Hematopoietic multipotent progenitor cell treated with erythropoietin and hydrocortisone succinate and interleukin-3 and kit ligand, for 6 days (in vitro differentiated cells): Measurements from ENCODE around the gene MTHFS.
A peak's percentile ranks its signal among the peaks of the same experiment; 100 is the strongest.

Source experiments
- DNase-seq: peaks from one replicate; pipeline ENCODE4 v3.0.0-alpha.2; 2015

Gene MTHFS

DNA sequence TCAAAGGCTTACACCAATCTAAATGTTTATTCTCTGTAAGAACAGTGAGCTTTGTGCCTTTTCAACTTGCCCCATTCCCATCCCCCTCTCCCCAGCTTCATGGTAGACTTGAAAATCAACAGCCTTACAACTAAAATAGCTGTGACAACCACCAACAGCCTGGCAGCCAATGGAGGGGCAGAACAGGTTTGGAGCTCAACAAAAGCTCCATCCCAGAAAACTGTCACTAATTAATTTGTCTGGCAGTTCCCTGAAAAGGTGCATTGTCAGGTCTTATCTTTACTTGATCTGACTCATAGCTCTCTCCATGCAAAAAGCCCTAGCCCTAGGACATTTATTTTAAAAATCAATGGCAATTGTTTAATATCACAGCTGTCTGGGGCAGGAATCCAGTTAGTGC, 22.6 kb downstream of the MTHFS start:
- no peak for DNase-seq

DNA sequence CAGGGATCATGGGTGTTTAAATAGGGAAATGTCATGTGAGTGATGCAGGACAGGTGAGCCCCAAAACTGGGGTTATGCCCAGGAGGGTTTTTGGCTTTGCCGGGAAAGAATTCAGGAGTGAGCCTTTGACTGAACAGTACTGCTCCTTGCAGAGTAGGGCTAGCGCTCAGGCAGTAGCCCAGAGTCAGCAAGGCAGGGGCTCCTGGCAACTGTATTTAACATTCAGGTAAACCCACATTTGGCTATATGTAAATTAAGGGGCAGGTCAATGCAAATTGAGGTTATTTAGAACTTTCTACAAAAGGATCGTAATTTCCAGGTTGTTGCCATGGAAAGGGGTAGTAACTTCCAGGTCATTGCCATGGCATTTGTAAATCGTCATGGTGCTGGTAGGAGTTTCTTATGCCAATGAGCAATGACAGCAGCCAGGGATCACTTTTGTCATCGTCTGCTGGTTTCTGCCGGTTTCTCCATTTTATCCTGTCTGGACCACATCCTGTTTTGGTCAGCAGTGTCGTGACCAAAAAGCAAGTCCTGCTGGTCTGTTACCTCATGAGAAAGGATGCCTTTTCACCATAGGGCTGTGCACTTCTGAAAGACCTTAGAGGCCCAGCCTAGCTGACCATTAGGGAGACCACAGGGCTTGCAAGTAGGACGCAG, 24.3 kb downstream of the MTHFS start:
- DNase-seq = peak; percentile 37

DNA sequence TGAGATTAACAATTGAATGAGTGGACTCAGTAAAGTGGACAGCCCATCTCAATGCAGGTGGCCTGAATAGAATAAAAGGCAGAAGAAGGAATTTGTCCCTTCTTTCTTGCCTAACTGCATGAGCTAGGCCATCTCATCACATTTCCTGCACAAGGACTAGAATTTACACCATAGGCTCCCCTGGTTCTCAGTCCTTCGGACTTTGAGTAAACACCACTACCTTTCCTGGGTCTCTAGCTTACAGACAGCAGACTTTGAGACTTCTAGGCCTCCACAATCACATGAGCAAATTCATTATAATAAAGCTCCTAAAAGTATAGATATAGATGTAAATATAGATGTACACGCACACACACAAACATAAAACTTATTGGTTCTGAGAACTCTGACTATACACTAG, 28.3 kb downstream of the MTHFS start:
- DNase-seq = no peak

DNA sequence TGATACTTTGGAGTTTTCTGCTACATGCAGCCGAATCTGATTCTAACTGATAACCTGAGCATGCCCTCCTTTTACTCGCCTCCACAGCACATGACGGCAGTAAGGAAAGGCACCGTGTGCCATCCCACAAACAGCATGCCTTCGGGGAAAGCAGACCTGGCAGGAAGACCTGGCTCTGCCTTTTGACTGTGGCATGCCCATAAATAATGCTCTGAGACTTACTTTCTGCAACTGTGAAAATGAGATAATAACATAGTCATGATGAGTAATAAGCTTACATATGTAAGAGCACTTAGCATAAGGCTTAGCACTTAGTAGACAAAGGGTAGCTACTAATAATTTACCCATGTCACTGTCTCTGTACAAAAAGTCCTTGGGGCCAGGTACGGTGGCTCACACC, 32.9 kb downstream of the MTHFS start:
- DNase-seq = no peak

DNA sequence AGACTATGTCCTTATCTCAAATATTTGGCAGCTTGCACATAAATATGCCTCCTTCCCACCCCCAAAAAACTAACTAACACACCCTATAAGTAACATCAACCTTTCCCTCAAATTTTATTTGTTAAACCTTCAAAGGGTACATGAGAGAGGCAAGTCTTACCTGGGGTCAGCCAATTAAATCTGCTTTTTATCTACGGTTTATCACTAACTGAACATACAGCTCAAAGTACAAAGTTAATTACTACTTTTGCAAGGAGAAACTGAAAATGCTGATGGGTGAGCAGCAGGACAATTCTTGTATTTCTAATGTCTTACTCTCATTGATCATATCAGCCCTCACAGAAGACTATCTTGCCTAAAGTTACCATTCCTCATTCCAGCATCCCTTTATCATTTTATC, 34.6 kb downstream of the MTHFS start:
- no peak for DNase-seq

DNA sequence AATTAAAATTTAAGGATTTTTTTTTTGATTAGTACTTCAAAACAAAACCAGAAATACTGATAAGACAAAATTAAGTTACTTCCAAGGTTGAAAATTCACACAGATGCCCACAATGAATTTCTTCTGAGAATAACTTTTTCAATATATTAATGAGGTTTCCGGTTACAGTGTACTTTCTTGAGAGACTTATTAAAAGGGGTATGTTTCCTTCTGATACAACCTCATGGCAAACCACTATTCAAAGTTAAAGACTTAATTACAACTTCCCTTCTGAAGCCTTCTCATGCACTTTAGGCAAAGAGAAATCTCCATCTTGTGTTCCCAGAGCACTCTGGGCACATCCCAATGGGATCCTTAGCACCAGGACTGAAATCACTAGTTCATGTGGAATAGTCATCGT, 36.2 kb downstream of the MTHFS start:
- no peak for DNase-seq

DNA sequence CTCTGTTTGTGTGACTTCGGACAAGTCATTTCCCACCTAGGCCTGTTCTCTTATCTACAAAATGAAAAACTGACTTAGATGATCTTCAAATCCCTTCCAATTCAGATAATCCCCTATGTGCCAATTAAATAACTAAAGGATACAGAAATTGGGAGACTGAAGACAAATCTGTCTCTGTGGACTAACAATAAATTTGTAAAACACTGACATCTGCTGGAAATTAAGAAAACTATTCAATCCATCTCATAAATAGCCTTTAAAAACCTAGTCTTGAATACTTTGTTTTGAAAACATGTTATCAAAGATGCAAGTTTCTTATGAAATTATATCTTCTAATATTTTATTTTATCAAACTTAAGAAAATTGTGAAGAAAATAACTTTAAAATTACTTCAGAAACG, 38.3 kb downstream of the MTHFS start:
- peak; percentile 50 for DNase-seq

DNA sequence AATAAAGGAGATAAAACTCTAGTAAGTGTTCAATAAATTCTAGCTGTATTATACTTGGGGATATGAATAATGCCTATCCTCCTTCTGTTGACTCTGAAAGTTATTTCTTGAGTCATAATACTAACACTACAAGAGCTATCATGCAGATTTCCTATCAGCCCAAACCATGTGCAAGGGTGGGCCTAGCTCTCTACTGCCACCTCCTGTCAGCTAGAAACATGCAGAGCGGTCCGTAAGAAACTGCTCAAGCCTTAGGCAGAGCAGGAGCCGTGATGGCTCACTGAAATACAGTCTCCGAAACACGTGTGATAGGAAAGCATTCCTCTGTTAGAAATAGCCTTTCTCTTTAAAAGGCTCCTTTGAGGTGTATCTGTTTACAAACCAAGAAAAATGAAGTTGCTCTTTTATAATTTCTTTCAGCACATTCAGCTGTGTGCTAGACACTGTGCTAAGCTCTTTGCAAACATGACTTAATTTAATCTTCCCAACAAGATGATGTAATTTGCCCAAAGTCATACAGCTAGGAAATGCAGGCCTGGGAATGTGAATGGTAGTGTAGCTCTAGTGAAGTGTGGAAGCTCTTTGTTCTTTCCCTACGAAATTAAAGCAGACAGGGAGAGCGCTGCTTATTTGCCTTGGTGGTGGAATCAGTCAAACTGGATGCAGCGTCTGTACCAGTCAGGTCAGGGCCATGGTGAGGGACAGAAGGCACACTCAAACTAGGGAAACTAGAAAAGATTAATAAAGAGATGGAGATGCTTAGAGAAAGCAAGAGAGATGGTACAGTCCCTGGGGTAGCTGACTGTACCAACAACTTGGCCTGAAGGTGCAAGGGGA, 43.1 kb downstream of the MTHFS start:
- DNase-seq = peak; percentile 94

DNA sequence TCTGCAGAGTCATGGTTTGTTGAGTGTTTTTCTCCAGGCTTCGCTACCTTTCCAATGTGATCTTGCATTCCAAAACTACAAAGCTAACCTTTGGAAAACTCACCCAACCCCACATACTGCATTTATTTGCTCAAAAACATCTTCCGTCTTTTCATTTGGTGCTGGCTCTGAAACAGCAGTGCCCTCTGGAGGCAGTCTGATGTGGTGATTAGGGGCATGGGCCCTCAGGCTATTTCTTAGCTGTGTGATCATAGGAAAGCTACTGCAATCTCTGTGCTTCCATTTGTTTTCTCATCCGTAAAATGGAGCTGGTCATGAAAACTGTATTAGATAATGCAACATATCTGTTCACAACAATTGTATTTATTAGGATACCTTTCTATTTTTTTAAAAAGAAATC, 47.0 kb downstream of the MTHFS start:
- DNase-seq = peak; percentile 75

DNA sequence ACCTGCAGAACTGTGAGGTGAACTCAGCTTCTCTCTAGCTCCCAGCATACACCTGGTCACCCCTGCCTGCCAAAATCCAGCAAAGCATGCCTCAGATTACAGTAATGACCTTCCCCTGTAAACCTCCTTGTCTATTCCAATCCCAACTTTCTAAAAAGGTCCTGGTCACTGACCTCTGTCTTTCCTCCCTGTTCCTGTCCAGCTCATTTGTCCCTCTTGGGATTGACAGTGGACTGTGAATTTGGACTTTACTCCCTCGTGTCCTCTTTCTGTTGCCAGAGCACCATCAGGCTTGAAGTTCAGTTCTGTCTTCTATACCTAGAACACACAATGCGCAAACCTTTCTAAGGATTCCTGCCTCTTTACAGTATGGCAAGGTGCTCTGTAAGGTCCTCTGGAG, 50.3 kb downstream of the MTHFS start:
- no peak for DNase-seq

DNA sequence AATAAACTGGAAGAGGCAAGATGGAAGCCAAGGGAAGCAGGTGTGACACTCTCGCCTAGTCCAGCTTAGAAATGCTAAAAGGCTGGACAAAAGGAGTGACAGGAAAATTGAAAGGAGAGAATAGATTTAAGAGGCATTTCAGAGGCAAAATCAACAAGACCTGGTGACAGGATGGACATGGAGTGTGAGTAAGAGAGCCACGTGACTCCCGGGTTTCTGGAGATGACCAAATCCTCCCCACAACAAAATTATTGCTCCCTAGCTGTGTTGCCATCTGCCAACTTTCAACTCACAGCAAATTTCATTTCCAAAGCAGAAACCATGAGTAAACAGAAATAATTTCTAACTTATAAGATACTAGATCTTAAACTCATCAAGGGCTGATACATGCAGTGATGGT, 52.6 kb downstream of the MTHFS start:
- no peak for DNase-seq

DNA sequence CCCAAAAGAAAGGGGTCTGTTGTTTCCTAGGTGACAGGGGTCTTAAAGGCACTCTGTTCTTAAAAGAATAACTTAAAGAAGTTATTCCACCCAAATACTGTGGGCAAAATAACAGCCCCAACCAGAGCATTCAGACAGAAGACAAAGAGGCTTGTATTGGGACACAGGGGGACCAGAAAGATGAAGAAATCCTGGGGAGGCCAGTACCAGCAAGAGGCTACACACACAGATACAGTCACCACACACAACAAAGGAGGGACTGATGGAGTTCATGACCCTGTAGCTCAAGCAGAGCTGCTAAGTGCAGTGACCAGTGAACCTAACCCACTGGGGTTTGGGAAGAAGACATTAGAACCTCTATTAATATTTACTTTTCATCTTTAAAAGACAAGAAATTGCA, 59.0 kb downstream of the MTHFS start:
- no peak for DNase-seq

DNA sequence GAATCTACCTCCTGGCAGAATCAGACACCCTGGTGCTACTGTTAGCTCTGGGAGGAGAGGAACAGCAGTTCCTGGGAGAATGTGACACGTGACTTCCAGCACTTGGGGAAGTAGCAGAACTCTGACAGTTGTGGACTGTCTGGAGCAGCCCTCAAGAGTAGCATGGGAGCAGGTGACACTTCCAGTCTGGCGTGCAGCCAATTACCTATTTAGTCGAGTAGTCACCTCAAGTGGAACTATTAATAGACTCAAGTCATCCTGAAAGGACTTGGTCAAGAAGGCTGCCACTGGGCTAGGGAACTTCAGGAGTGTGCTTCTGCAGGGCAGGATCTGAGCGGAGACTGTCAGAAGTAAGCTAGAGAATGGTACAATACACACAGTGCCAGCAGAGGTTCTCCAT, 62.3 kb downstream of the MTHFS start:
- DNase-seq = no peak

DNA sequence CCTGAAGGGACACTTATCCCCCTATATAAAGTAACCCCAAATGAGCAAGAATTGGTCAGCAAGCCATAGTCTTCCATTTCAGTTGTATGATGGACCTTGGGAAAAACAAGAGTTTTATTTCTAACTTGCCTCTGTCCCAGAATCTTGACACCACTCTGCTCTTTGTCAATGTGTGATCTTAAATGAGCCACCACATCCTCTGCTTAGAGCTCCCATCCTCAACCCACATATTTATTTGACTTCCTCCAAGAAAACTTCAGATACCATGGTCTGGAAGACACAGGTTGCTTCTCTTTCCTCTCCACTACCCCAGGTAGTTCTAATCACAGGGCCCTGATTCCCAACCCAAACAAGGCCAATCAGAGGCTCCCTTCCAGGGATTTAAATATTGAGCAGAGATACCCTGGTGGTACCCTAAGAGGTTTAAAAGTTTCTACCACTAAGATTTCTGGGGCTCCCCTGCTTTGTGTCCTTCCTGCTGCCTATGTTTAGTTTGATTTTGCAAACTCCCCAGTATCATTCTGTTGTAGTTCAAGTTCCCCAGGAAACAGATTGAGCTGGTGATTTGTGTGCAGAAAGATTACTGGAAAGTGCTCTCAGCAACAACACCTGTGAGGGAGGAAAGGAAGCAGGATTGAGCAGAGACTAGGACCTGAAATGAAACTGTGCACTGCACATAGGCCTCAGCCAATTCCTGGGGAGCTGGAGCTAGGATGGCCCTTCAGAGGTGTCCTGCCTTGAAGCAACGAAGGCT, 64.3 kb downstream of the MTHFS start:
- no peak for DNase-seq

DNA sequence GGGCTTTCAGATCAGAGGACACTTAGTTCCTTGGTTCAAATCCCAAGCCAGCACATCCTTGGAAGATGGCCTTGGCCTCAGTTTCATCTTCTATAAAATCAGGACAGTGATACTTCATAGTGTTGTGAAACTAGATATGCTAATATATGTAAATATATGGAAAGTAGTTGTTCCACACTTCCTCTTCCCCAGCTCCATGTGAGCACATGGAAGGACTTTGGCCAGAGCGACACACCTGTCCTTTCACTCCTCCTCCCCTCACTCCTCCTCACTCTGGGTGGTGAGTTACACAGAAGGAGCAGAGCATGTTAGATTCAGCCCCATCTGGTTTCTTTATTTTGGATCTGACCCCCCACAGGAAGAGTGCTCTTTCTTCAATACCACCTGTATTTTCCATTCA, 65.2 kb downstream of the MTHFS start:
- DNase-seq = no peak

DNA sequence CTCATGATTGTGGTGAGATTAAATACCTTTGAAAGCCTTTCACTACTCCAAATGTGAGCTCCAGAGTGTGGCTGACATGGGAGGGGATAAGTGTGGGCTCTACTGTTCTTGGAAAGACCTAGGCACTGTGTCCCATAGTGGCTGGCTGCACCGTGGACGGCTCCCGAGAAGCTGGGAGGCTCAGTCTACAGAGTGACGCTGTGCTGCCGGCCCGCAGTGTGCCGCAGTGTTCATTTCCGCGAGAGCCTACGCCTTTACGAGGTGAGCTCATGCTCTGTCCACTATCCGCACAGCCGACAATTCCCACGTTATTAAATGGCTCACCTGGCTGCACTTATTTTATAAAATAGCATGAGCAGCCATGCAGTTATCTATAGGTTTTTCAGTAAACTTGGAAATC, 66.9 kb downstream of the MTHFS start:
- DNase-seq = no peak

DNA sequence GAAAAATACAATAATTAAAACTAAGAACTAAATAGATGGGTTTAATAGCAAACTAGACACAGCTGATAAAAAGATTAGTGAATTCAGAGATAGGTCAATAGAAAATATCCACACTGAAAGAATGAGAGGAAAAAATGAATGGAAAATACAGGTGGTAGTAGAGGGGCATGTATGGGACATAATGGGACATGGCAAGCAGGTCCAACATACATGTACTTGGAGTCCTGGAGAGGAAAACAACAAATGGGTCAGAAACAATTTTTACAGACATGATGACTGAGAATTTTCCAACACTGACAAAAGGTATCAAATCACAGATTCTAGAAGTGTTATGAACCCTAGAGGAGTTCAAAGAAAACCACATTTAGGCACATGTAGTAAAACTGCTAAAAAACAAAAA, 68.4 kb downstream of the MTHFS start:
- DNase-seq = no peak

DNA sequence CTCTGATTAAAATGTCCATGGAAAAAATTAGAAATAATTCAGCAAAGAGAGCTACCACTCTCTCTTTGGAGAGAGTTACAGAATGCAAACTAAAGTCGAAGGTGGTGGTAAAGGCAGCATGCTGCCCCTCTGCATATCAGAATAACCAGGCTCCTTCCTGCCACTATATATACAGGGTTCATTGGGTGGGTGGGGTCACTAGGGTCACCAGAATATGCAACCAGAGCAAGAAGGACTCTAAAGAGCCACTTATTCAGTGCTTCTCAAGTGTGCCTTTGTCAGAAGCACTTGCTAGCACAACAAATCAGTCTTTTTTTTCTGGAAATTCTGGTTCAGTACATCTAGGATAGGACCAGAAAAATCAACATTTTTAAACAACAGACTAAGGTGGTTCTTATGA, 70.0 kb downstream of the MTHFS start:
- no peak for DNase-seq

DNA sequence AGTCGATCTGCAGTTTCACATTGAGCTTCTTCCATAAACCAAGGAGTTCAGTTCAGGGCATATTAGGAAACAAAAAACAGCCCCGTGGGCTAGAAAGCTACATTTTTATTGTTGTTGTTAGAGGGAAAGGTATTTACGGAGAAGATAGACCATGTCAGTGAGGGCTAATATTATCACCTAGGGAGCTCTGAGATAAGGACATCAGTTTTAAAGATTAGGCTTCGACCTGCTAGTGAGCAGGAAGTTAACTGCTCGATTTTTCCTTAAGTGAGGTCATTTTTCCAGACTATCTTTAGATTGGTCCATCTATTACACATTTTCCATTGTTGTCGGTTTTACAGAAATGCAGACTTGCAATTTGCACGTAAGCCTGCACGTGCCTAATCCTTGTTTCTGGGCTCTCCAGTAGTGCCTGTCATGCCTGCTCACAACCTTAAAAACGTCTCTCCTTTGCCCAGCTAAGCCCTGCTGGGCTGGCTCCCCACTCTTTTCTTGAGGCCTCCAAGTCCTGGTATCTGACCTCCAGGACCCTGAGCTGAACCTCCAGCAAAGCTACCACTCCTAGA, 72.6 kb downstream of the MTHFS start:
- DNase-seq = no peak

DNA sequence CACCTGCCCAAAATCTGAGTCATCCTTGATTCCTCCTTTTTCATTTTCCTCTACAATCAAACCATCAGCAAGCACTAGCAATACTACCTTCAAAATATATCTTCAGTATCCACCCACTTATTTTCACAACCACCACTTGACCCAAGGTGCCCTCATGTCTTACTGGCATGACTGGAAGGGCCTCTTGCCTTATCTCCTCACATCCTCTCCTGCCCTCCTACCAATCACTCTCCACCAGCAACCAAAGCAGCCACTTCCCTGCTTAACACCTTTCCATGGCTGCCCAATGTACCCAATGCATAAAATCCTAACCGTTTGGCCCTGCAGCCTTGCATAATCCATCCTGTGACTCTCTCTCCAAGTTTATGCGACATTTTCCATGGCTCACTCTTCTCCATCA, 76.0 kb downstream of the MTHFS start:
- peak; percentile 58 for DNase-seq

DNA sequence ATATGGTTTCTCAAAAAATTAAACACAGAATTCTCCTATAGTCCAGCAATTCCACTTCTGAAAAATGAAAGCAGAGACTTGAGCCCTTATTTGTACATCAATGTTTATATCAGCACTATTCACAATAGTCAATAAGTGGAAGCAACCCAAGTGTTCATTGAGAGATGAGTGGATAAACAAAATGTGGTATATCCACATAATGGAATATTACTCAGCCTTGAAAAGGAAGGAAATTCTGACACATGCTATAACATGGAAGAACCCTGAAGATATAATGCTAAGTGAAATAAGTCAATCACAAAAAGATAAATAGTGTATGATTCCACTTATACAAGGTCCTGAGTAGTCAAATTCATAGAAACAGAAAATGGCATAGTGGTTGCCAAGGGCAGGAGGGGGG, 76.6 kb downstream of the MTHFS start:
- no peak for DNase-seq

DNA sequence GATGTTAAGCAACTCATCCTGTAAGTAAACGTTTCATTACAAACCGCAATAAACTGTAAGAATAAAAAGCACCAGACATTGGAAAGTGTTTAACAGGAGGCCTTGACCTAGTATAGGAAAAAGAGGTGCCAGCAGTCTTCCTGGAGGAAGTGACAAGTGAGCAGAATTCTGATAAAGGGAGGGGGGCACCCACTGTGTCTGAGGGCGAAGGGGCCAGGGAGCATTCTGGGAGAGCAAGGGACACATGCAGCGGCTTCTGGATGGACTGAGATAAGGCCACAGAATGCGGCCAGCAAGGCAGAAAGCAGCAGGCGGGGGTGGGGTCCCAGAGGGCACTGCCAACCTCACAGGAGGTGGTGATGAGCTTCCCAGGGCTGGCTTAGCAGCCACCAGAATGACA, 80.2 kb downstream of the MTHFS start:
- peak; percentile 93 for DNase-seq

DNA sequence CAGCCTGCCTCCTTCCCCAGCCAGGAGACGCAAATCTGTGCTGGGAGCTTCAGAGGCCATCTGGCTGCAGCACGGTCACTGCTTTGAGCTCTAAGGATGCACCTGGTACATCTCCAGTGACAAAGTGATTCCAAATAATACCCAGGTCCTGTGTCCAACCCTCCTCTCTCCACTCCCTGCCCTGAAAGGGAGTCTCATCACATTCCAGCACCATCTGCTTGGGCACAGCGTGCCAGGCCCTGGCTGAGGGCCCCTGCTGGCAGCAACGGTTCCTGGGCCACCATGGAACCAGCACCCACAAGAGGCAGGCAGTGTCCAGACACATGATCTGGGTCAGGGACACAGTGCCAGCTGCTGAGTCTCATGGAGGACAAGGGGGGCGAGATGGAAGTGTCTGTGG, 81.3 kb downstream of the MTHFS start:
- DNase-seq = no peak

DNA sequence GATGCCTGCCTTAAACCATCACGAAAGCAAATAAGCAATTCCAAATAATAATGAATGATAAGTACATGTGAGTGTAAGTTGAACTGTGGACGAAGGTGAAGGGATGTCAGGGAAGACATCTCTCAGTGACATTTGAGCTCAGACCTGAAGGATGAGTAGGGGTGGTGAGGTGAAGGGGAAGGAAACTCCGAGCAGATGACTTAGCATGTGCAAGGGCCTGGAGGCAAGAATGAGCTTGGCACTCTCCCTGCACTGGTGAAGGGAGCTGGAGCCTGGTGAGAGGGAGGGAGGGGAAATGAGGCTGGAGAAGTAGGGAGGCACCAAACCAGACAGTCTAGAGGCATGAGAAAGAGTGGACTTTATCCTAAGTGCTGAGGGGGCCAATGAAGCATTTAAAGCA, 84.3 kb downstream of the MTHFS start:
- no peak for DNase-seq
